GM13977 (cell line): ENCODE results near the gene PRUNE2.

Source experiments
- DNase-seq: peaks from one replicate; pipeline ENCODE4 v3.0.0; 2012; ENCODE audit warnings: low spot score
- in situ Hi-C: fragments of 300-500 bp; cut with MboI; formaldehyde crosslinking; loops from one replicate; pipeline ENCODE4 v1.12.0; 2022; ENCODE audit warnings: low sequenced_read_pairs, low pct_unique_long_range_greater_than_20kb, mixed read lengths, inconsistent platforms; ENCODE audit not compliant: unreplicated experiment
- TF ChIP-seq, protein P1 (sequence below): IDR thresholded peaks from 2 replicates; pipeline ENCODE4 v1.5.1; 2012; ENCODE audit warnings: mild to moderate bottlenecking, control low read depth; ENCODE audit not compliant: insufficient read depth; ENCODE audit errors: extremely low read depth, missing control alignments

PRUNE2 gene

GRCh38 chr9:76902395-76902794 is 3.5 kb downstream of the PRUNE2 start:
- TF ChIP-seq, protein P1, sequence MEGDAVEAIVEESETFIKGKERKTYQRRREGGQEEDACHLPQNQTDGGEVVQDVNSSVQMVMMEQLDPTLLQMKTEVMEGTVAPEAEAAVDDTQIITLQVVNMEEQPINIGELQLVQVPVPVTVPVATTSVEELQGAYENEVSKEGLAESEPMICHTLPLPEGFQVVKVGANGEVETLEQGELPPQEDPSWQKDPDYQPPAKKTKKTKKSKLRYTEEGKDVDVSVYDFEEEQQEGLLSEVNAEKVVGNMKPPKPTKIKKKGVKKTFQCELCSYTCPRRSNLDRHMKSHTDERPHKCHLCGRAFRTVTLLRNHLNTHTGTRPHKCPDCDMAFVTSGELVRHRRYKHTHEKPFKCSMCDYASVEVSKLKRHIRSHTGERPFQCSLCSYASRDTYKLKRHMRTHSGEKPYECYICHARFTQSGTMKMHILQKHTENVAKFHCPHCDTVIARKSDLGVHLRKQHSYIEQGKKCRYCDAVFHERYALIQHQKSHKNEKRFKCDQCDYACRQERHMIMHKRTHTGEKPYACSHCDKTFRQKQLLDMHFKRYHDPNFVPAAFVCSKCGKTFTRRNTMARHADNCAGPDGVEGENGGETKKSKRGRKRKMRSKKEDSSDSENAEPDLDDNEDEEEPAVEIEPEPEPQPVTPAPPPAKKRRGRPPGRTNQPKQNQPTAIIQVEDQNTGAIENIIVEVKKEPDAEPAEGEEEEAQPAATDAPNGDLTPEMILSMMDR = no peak
- no peak for DNase-seq
- in situ Hi-C loops = no loop called here

GRCh38 chr9:76901801-76902200 is 4.1 kb downstream of the PRUNE2 start:
- TF ChIP-seq, protein P1 = no peak
- DNase-seq = no peak
- in situ Hi-C loops = no loop called here

DNA sequence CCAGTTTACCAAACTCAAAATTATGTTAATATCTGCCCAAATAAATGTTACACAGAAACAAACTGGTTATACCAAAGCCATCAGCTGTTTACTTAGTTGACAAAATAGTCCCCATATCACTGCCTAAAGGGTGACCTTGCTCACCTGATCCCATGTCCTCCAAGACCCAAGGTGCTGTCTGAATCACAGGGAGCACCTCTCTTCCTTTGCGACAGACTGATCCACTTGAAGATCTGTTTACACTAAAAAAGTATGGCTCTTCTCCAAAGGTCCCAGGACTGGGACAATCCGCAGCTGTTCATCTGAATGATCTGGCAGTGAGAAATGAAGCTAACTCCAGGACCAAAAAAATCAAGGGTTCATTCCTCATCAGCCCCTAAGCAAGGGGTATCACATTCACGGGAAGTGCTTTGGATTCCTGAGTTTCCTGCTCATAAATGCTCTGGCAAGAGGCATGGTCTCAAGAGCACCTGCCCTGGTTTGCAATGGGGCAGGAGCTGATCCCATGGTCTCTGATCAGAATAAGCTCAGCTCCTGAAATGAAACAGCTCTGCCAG is 5.0 kb downstream of the PRUNE2 start:
- no peak for DNase-seq
- in situ Hi-C loops = no loop called here
- TF ChIP-seq, protein P1 = no peak

- in situ Hi-C loops = no loop called here
Measured at GRCh38 chr9:76898786-76899185, 7.1 kb downstream of the PRUNE2 start.

GRCh38 chr9:76897804-76898525 is 7.9 kb downstream of the PRUNE2 start:
- in situ Hi-C loops = no loop called here
- TF ChIP-seq, protein P1 = no peak
- DNase-seq = no peak

More at GRCh38 chr9:76898786-76899185, 7.1 kb downstream of the PRUNE2 start:
- no peak for DNase-seq
- TF ChIP-seq, protein P1 = no peak

GRCh38 chr9:76896035-76896434 is 9.9 kb downstream of the PRUNE2 start:
- in situ Hi-C loops = no loop called here
- DNase-seq = no peak
- TF ChIP-seq, protein P1 = no peak
